Measurements from ENCODE around the gene RPS6KA1.
A peak's percentile ranks its signal among the peaks of the same experiment; 100 is the strongest.

- no peak for TF ChIP-seq ETS1 (CRISPR knock-in tag; IDR thresholded peaks at IDR 0.05)
- 0 out of 2 replicates have a peak, but pooled peaks have one; percentile 9 for TF ChIP-seq CTCF (CRISPR knock-in tag; IDR thresholded peaks at IDR 0.05)
- no peak for TF ChIP-seq ATAD3A (CRISPR knock-in tag; IDR thresholded peaks at IDR 0.05)
- TF ChIP-seq ZNF510 (CRISPR knock-in tag; IDR thresholded peaks at IDR 0.05; ENCODE audit: low read depth): no peak
- TF ChIP-seq ZNF205 (CRISPR knock-in tag; IDR thresholded peaks at IDR 0.05): no peak
- TF ChIP-seq EZH2 (conservative IDR thresholded peaks at IDR 0.05; ENCODE audit: low read depth, low read length): no peak
- TF ChIP-seq ZNF740 (CRISPR knock-in tag; IDR thresholded peaks at IDR 0.05): no peak
- TF ChIP-seq ZNF678 (CRISPR knock-in tag; IDR thresholded peaks at IDR 0.05): no peak
- no peak for TF ChIP-seq ZBTB39 (CRISPR knock-in tag; IDR thresholded peaks at IDR 0.05)
- TF ChIP-seq REST (IDR thresholded peaks at IDR 0.05; ENCODE audit: borderline replicate concordance in 1 of 2, low read depth in 1 of 2, low read length in 2 of 2): no peak
- no peak for TF ChIP-seq FOXJ3 (CRISPR knock-in tag; IDR thresholded peaks at IDR 0.05; ENCODE audit: borderline replicate concordance)
- TF ChIP-seq SIN3A (IDR thresholded peaks at IDR 0.05; ENCODE audit: borderline replicate concordance, low read depth, low read length): no peak
Observed at GRCh38 chr1:26555550-26555981, 26.0 kb downstream of the RPS6KA1 start.
